Testis (tissue), 2 donors: ENCODE results near the gene ROR2.

Source experiments
- CTCF ChIP-seq, 3 experiments: fragments of 450-650 bp in 2 of 3; fragments of 200-600 bp in 1 of 3; sonication (generic) in 1 of 3; IDR thresholded peaks; one replicate each; pipeline ENCODE4 v1.5.1; 2016 to 2019; ENCODE audit warnings: antibody characterized with exemption in 3 of 3, mild to moderate bottlenecking in 2 of 3, moderate library complexity in 1 of 3
- POLR2A ChIP-seq: fragments of 450-650 bp; IDR thresholded peaks from one replicate; pipeline ENCODE4 v1.6.1; 2017; ENCODE audit warnings: antibody characterized with exemption, mild to moderate bottlenecking, moderate library complexity

- TF ChIP-seq CTCF (IDR thresholded peaks at IDR 0.05) (no peak), POLR2A (no peak)
These were observed 32.6 kb downstream of the ROR2 start for GRCh38 chr9:91917436-91917835.
